ENCODE data around the gene LRP1B.

GRCh38 chr2:140747665-140748064 is 1383.2 kb downstream of the LRP1B start:
- no peak for TF ChIP-seq CTCF (IDR thresholded peaks at IDR 0.05)
- TF ChIP-seq RNF2 (IDR thresholded peaks at IDR 0.05; ENCODE audit: borderline replicate concordance, low read depth): no peak
- TF ChIP-seq POLR2A (IDR thresholded peaks at IDR 0.05; ENCODE audit: low read length): no peak
- no peak for TF ChIP-seq EP300 (IDR thresholded peaks at IDR 0.05)
- TF ChIP-seq BHLHE40 (IDR thresholded peaks at IDR 0.05; ENCODE audit: low read depth, low read length): no peak
- no peak for TF ChIP-seq HOXB13 (CRISPR knock-in tag; IDR thresholded peaks at IDR 0.05; ENCODE audit: low read depth)
- no peak for TF ChIP-seq POLR2AphosphoS2 (conservative IDR thresholded peaks at IDR 0.05; ENCODE audit: low read length)
- no peak for TF ChIP-seq REST (IDR thresholded peaks at IDR 0.05)
- TF ChIP-seq ESRRA (IDR thresholded peaks at IDR 0.05; ENCODE audit: borderline replicate concordance, low read length): no peak
- no peak for TF ChIP-seq RAD21 (conservative IDR thresholded peaks at IDR 0.05 in 1 of 2, IDR thresholded peaks at IDR 0.05 in 1 of 2)
- TF ChIP-seq SMC3 (IDR thresholded peaks at IDR 0.05): no peak
- TF ChIP-seq MAX (IDR thresholded peaks at IDR 0.05): no peak
- TF ChIP-seq MYC (IDR thresholded peaks at IDR 0.05; ENCODE audit: borderline replicate concordance, low read length): no peak
- no peak for TF ChIP-seq ZNF302 (CRISPR knock-in tag; IDR thresholded peaks at IDR 0.05)

All from A549 (cell line).